SK-N-SH (cell line): Measurements from ENCODE around the gene SIGLEC9. TPM values are rescaled to one million over a fixed set of nuclear protein-coding genes. Genes with fewer than 3 reads are reported as not detected.

Experiments
- CTCF ChIA-PET: fragments of 300-600, 350-600 bp; formaldehyde crosslinking; extraction: SDS; loops from one replicate; lab custom pipeline; 2021; lab: Yijun Ruan, JAX
- POLR2A ChIA-PET: fragments of 350-600 bp; sonication (Branson Sonifier 250); formaldehyde crosslinking; extraction: SDS; loops from one replicate; lab custom pipeline; 2020; ENCODE audit warnings: antibody characterized with exemption, inconsistent platforms; lab: Yijun Ruan, JAX
- DNase-seq: peaks from one replicate; pipeline ENCODE4 v3.0.0; 2012
- H2AFZ ChIP-seq: fragments of 200-600 bp; sonication (generic); 2 replicates; pipeline ENCODE4 v1.8.1; 2016; ENCODE audit warnings: antibody characterized with exemption, mild to moderate bottlenecking, low read depth
- H3F3A ChIP-seq: fragments of 200-600 bp; sonication (generic); replicated peaks from 2 replicates; pipeline ENCODE3; 2016; ENCODE audit warnings: antibody characterized with exemption, mild to moderate bottlenecking; ENCODE audit not compliant: insufficient read depth
- H3K27ac ChIP-seq, 2 experiments: fragments of 200-500 bp in 1 of 2; fragments of 200-600 bp in 1 of 2; sonication (Bioruptor generic) in 1 of 2; sonication (generic), shearing (Covaris generic) in 1 of 2; 2 replicates each; pipeline versions ENCODE4 v1.5.1 to v1.6.1; 2014 to 2016; ENCODE audit warnings: low read depth in 2 of 2, inconsistent platforms in 1 of 2, low read length in 1 of 2, mild to moderate bottlenecking in 1 of 2, mixed read lengths in 1 of 2
- H3K27me3 ChIP-seq: fragments of 200-600 bp; sonication (generic), shearing (Covaris generic); 2 replicates; pipeline ENCODE4 v1.6.1; 2016; ENCODE audit warnings: mixed run types; ENCODE audit not compliant: insufficient read depth
- H3K36me3 ChIP-seq, 2 experiments: fragments of 200-500 bp in 1 of 2; fragments of 200-600 bp in 1 of 2; sonication (Bioruptor generic) in 1 of 2; sonication (generic) in 1 of 2; replicated peaks in 1 of 2; 2 replicates each; pipeline versions ENCODE3 to v1.5.1; 2014 to 2016; ENCODE audit warnings: low read length in 1 of 2, mild to moderate bottlenecking in 1 of 2; ENCODE audit not compliant: insufficient read depth in 2 of 2, control insufficient read depth in 1 of 2
- H3K4me1 ChIP-seq, 2 experiments: fragments of 200-500 bp in 1 of 2; fragments of 200-600 bp in 1 of 2; sonication (Bioruptor generic) in 1 of 2; sonication (generic), shearing (Covaris generic) in 1 of 2; 2 replicates each; pipeline versions ENCODE4 v1.5.1 to v1.6.1; 2014 to 2016; ENCODE audit warnings: low read depth in 1 of 2, low read length in 1 of 2, mixed run types in 1 of 2; ENCODE audit not compliant: insufficient read depth in 2 of 2, control insufficient read depth in 1 of 2
- H3K4me2 ChIP-seq: fragments of 200-600 bp; sonication (generic), shearing (Covaris generic); 2 replicates; pipeline ENCODE4 v1.6.1; 2017; ENCODE audit warnings: mixed run types
- H3K4me3 ChIP-seq, 2 experiments: fragments of 200-500 bp in 1 of 2; fragments of 200-600 bp in 1 of 2; sonication (Bioruptor generic) in 1 of 2; sonication (generic), shearing (Covaris generic) in 1 of 2; 2 replicates each; pipeline versions ENCODE4 v1.5.1 to v1.8.1; 2014 to 2016; ENCODE audit warnings: low read depth in 2 of 2, inconsistent platforms in 1 of 2, low read length in 1 of 2, mild to moderate bottlenecking in 1 of 2, mixed read lengths in 1 of 2, moderate library complexity in 1 of 2
- H3K79me2 ChIP-seq: fragments of 200-600 bp; sonication (generic); 2 replicates; pipeline ENCODE4 v1.8.1; 2017; ENCODE audit warnings: mild to moderate bottlenecking; ENCODE audit not compliant: insufficient read depth
- H3K9ac ChIP-seq: fragments of 200-600 bp; sonication (generic); 2 replicates; pipeline ENCODE4 v1.6.1; 2017; ENCODE audit warnings: mixed run types
- H3K9me2 ChIP-seq: fragments of 200-600 bp; sonication (generic); 2 replicates; pipeline ENCODE4 v1.6.1; 2017; ENCODE audit warnings: mixed run types
- H3K9me3 ChIP-seq: fragments of 200-600 bp; sonication (generic); 2 replicates; pipeline ENCODE4 v1.6.1; 2017; ENCODE audit warnings: mixed run types, mild to moderate bottlenecking, moderate library complexity
- H4K20me1 ChIP-seq: fragments of 200-600 bp; sonication (generic); 2 replicates; pipeline ENCODE4 v1.6.1; 2017; ENCODE audit warnings: mild to moderate bottlenecking, mixed run types; ENCODE audit not compliant: insufficient read depth
- EP300 ChIP-seq, 2 experiments: IDR thresholded peaks; 2 replicates each; pipeline versions ENCODE4 v1.4.0 to v1.6.1; 2012; ENCODE audit warnings: borderline replicate concordance in 1 of 2, low read depth in 1 of 2, low read length in 1 of 2
- FOSL2 ChIP-seq: IDR thresholded peaks from 2 replicates; pipeline ENCODE4 v1.4.0; 2012; ENCODE audit warnings: low read depth, mild to moderate bottlenecking, moderate library complexity, borderline replicate concordance
- FOXJ3 ChIP-seq: sonication (generic); formaldehyde crosslinking; IDR thresholded peaks from 2 replicates; pipeline ENCODE4 v1.5.1; 2020; ENCODE audit warnings: mild to moderate bottlenecking, missing genetic modification reagents
- GABPA ChIP-seq: IDR thresholded peaks from 2 replicates; pipeline ENCODE4 v1.4.0; 2012; ENCODE audit warnings: low read depth, mild to moderate bottlenecking
- GATA2 ChIP-seq: sonication (generic); formaldehyde crosslinking; IDR thresholded peaks from 2 replicates; pipeline ENCODE4 v1.5.0; 2020; ENCODE audit warnings: mild to moderate bottlenecking, missing genetic modification reagents
- JUND ChIP-seq: IDR thresholded peaks from 2 replicates; pipeline ENCODE4 v1.4.0; 2012
- MAX ChIP-seq: IDR thresholded peaks from 2 replicates; pipeline ENCODE4 v1.4.0; 2012; ENCODE audit warnings: low read depth
- MXI1 ChIP-seq: IDR thresholded peaks from 2 replicates; pipeline ENCODE4 v1.6.1; 2012; ENCODE audit warnings: mild to moderate bottlenecking, low read depth, low read length, improper control_type of control experiment
- NRF1 ChIP-seq: IDR thresholded peaks from 2 replicates; pipeline ENCODE4 v1.6.1; 2012; ENCODE audit warnings: low read depth, mild to moderate bottlenecking, low read length
- PBX3 ChIP-seq: IDR thresholded peaks from 2 replicates; pipeline ENCODE4; 2012
- RCOR1 ChIP-seq: fragments of 150-350 bp; IDR thresholded peaks from 2 replicates; pipeline ENCODE4 v1.6.1; 2017; ENCODE audit warnings: antibody characterized with exemption, low read length
- SIN3A ChIP-seq: IDR thresholded peaks from 2 replicates; pipeline ENCODE4 v1.6.1; 2012; ENCODE audit warnings: low read depth, mild to moderate bottlenecking, low read length, moderate library complexity, borderline replicate concordance
- SMC3 ChIP-seq: IDR thresholded peaks from 2 replicates; pipeline ENCODE4 v1.6.1; 2012; ENCODE audit warnings: low read depth, low read length, improper control_type of control experiment
- TAF1 ChIP-seq: IDR thresholded peaks from 2 replicates; pipeline ENCODE4 v1.6.1; 2012; ENCODE audit warnings: low read depth, mild to moderate bottlenecking, low read length, moderate library complexity, borderline replicate concordance
- TEAD4 ChIP-seq: IDR thresholded peaks from 2 replicates; pipeline ENCODE4 v1.4.0; 2012; ENCODE audit warnings: mild to moderate bottlenecking, borderline replicate concordance; ENCODE audit not compliant: insufficient read depth
- USF1 ChIP-seq: IDR thresholded peaks from 2 replicates; pipeline ENCODE4 v1.4.0; 2012; ENCODE audit warnings: low read depth, borderline replicate concordance
- USF2 ChIP-seq: fragments of 150-350 bp; IDR thresholded peaks from 2 replicates; pipeline ENCODE4 v1.6.1; 2017; ENCODE audit warnings: antibody characterized with exemption, low read length, low read depth, borderline replicate concordance
- YY1 ChIP-seq: IDR thresholded peaks from 2 replicates; pipeline ENCODE4 v1.4.0; 2012; ENCODE audit warnings: low read depth, mild to moderate bottlenecking
- ZBTB33 ChIP-seq: IDR thresholded peaks from 2 replicates; pipeline ENCODE4 v1.4.0; 2012; ENCODE audit warnings: low read depth, borderline replicate concordance
- WGBS: methylation state at CpG from one replicate; pipeline ENCODE4 v1.1.6; 2017; ENCODE audit warnings: low lambda C conversion rate; 5-methylcytosine and 5-hydroxymethylcytosine counted together
- polyA plus RNA-seq, 3 experiments: library from polyadenylated mRNA; depleted of rRNA; stranded (reverse); fragments of >200 nt; gene quantifications; 2 replicates each; pipeline ENCODE4 v1.2.3, GENCODE V29; 2012

SIGLEC9 gene
- polyA plus RNA-seq (2012; rRNA removed): not detected in 2 replicates
- 0.01 TPM in 2 replicates for polyA plus RNA-seq (2012; cell fraction: cytosol; rRNA removed)
- not detected in 2 replicates for polyA plus RNA-seq (2012; cell fraction: nucleus; rRNA removed)

GRCh38 chr19:51124729-51125128, at the start of gene SIGLEC9:
TSS of gene SIGLEC9 (plus strand) at chr19:51124906. CDS start at chr19:51124975, 69 bp downstream.
- POLR2A ChIA-PET: no interaction called here
- no peaks in the 10 kb centered on the region for H3K79me2 ChIP-seq
- H3K27me3 ChIP-seq: peaks cover 72% of the 10 kb centered on the region
- H3K4me1 ChIP-seq: no peaks in the 10 kb centered on the region
- no peaks in the 10 kb centered on the region for H3K9me3 ChIP-seq
- no peak for TF ChIP-seq TEAD4
- TF ChIP-seq TAF1: no peak
- no peak for TF ChIP-seq MAX
- no peak for TF ChIP-seq NRF1
- TF ChIP-seq PBX3: no peak
- TF ChIP-seq SIN3A: no peak
- no peak for TF ChIP-seq USF2
- TF ChIP-seq SMC3: no peak
- no peak for TF ChIP-seq FOSL2
- TF ChIP-seq, all 33 proteins: peak for 0
- no peak within 1 kb of the TSS for H3K4me3 ChIP-seq
- H3K9ac ChIP-seq: no peak within 1 kb of the TSS
- H3K36me3 ChIP-seq: no peaks in the 10 kb centered on the region
- no peak within 1 kb of the TSS for H3K27ac ChIP-seq
- CTCF ChIA-PET: no interaction called here
- no peak within 1 kb of the TSS for H3K4me2 ChIP-seq
- 39% methylated on average over 11 of the region's 14 CpGs for WGBS
- no peak for DNase-seq
- H3K9me2 ChIP-seq: no peaks in the 10 kb centered on the region
- no peaks in the 10 kb centered on the region for H3F3A ChIP-seq
- H4K20me1 ChIP-seq: no peaks in the 10 kb centered on the region
- H2AFZ ChIP-seq: no peak within 1 kb of the TSS

- no peaks in the 10 kb centered on the region for H4K20me1 ChIP-seq
- no peaks in the 10 kb centered on the region for H3F3A ChIP-seq
- H2AFZ ChIP-seq: no peak overlapping the region
- H3K9ac ChIP-seq: no peak overlapping the region
- H3K36me3 ChIP-seq: no peaks in the 10 kb centered on the region
- H3K79me2 ChIP-seq: no peaks in the 10 kb centered on the region
- H3K27ac ChIP-seq: no peak overlapping the region
- 0 out of 2 replicates have a peak, but pooled peaks cover 5% of the 10 kb centered on the region for H3K9me3 ChIP-seq
- H3K27me3 ChIP-seq: peaks cover 4% of the 10 kb centered on the region; the same call in 1 of the 2 replicates
- POLR2A ChIA-PET: no interaction called here
- no peak for DNase-seq
- CTCF ChIA-PET: interaction anchor here (0.7 kb wide), 1 partner anchor 10 kb away, joined by 4 read pairs; no protein-coding TSS in a partner anchor
- WGBS: 9% methylated on average over 5 of the region's 5 CpGs
- H3K4me1 ChIP-seq: no peaks in the 10 kb centered on the region
- no peaks in the 10 kb centered on the region for H3K9me2 ChIP-seq
- no peak overlapping the region for H3K4me3 ChIP-seq
- H3K4me2 ChIP-seq: no peak overlapping the region
- no peak for TF ChIP-seq ZBTB33
- no peak for TF ChIP-seq USF1
- TF ChIP-seq SMC3: no peak
- no peak for TF ChIP-seq EP300 (IDR thresholded peaks at IDR 0.05; ENCODE audit: borderline replicate concordance in 1 of 2, low read depth in 1 of 2, low read length in 1 of 2)
- TF ChIP-seq USF2: no peak
- no peak for TF ChIP-seq FOSL2
- no peak for TF ChIP-seq GABPA
- TF ChIP-seq JUND: no peak
- no peak for TF ChIP-seq RCOR1
- TF ChIP-seq MXI1: no peak
- no peak for TF ChIP-seq FOXJ3 (CRISPR knock-in tag)
- TF ChIP-seq GATA2 (CRISPR knock-in tag): no peak
- TF ChIP-seq SIN3A: no peak
- no peak for TF ChIP-seq YY1
These were observed 48.7 kb upstream of the SIGLEC9 start for GRCh38 chr19:51075998-51076397.
